ENCODE measurements around the gene NOX3. TPM values are rescaled to one million over a fixed set of nuclear protein-coding genes. Genes with fewer than 3 reads are reported as not detected.

NOX3 gene
- total and polyA plus RNA-seq, 2 of the 8 experiments (the other 6 are each of a cell fraction or from before 2014, with no cell fraction given): not detected

GRCh38 chr6:155434096-155434495 is 21.5 kb downstream of the NOX3 start:
- Histone ChIP-seq H2BK12ac (ENCODE audit: low read depth, low read length) (no peak overlapping the region), H4K91ac (replicated peaks; ENCODE audit: insufficient read length, low read length) (no peak overlapping the region), H4K5ac (ENCODE audit: insufficient read length, low read depth, low read length) (no peak overlapping the region), H3K27me3 (replicated peaks in 1 of 4; ENCODE audit: control insufficient read depth in 3 of 4, extremely low read depth in 1 of 4, insufficient read depth in 3 of 4, low read length in 3 of 4) (no peaks in the 10 kb centered on the region), H3K27ac (ENCODE audit: low read depth, low read length) (no peak overlapping the region), H2BK15ac (ENCODE audit: low read length) (no peak overlapping the region), H2BK120ac (replicated peaks; ENCODE audit: low read depth, low read length) (no peak overlapping the region), H3K23me2 (ENCODE audit: low read depth, low read length) (no peaks in the 10 kb centered on the region; the same call in 1 of the 2 replicates), H4K8ac (ENCODE audit: extremely low read depth, insufficient read depth, low read length) (no peak overlapping the region), H3K56ac (replicated peaks; ENCODE audit: insufficient read length, low read depth, low read length) (no peak overlapping the region), H3K4me2 (ENCODE audit: insufficient read depth in 1 of 2, low read depth in 2 of 2, low read length in 2 of 2) (no peak overlapping the region), H4K20me1 (replicated peaks in 1 of 2; ENCODE audit: control insufficient read depth in 1 of 2, insufficient read depth in 2 of 2, low read length in 2 of 2) (no peaks in the 10 kb centered on the region), H3K18ac (ENCODE audit: extremely low read depth, low read length) (no peak overlapping the region), H3K14ac (ENCODE audit: insufficient read length) (no peak overlapping the region), H3K79me2 (ENCODE audit: control insufficient read depth in 1 of 2, insufficient read depth in 2 of 2, low read length in 2 of 2) (no peaks in the 10 kb centered on the region), H2BK5ac (ENCODE audit: low read depth, low read length) (no peak overlapping the region), H3K36me3 (ENCODE audit: control insufficient read depth in 2 of 4, insufficient read depth in 4 of 4, low read length in 3 of 4) (no peaks in the 10 kb centered on the region), H2BK20ac (ENCODE audit: low read length) (no peak overlapping the region), H3K23ac (ENCODE audit: insufficient read length) (no peak overlapping the region), H3K4me3 (ENCODE audit: extremely low read depth in 1 of 4, insufficient read depth in 2 of 4, low read depth in 3 of 4, low read length in 4 of 4) (no peak overlapping the region), H3K9ac (replicated peaks in 1 of 4; ENCODE audit: extremely low read depth in 1 of 4, low read depth in 3 of 4, low read length in 3 of 4) (no peak overlapping the region), H3K9me3 (ENCODE audit: insufficient read depth in 2 of 2, low read depth in 1 of 2, low read length in 1 of 2) (no peaks in the 10 kb centered on the region), H3K4ac (replicated peaks; ENCODE audit: insufficient read length, low read depth, low read length) (no peak overlapping the region), H2AFZ (ENCODE audit: low read length) (peak overlapping the region; percentile 73), H3K79me1 (ENCODE audit: low read depth, low read length) (no peaks in the 10 kb centered on the region), H2AK5ac (ENCODE audit: low read depth, low read length) (no peak overlapping the region), H3K4me1 (replicated peaks in 1 of 4; ENCODE audit: control insufficient read depth in 3 of 4, insufficient read depth in 4 of 4, low read length in 3 of 4) (no peaks in the 10 kb centered on the region)
- POLR2A ChIA-PET (ENCODE audit: partially characterized antibody): no interaction called here
- CTCF ChIA-PET (ENCODE audit: partially characterized antibody): no interaction called here
- FAIRE-seq (no peak), DNase-seq (ENCODE audit: low read depth in 1 of 2, low spot score in 2 of 2) (no peak)
- 89% methylated on average over 8 of the region's 8 CpGs; no CpG with 5 or more reads in 1 of the 2 experiments for WGBS, 2 experiments (ENCODE audit: extremely low coverage in 1 of 2, insufficient coverage in 1 of 2, insufficient read length in 1 of 2, insufficient replicate concordance in 2 of 2, low coverage in 1 of 2, low lambda C conversion rate in 2 of 2, missing lambda C conversion rate in 1 of 2)
- TF ChIP-seq CHD7 (IDR thresholded peaks at IDR 0.05; ENCODE audit: insufficient replicate concordance, low read length): no peak
